Tibial nerve (tissue), 4 donors: ENCODE results near the gene MEF2C.

ENCODE experiments used
- EP300 ChIP-seq, 2 donors: sonication (generic); formaldehyde crosslinking; IDR thresholded peaks; one replicate each; pipeline ENCODE4 v1.6.1; 2017; ENCODE audit warnings: antibody characterized with exemption in 2 of 2, mild to moderate bottlenecking in 1 of 2
- POLR2A ChIP-seq, 2 donors: fragments of 450-650 bp; IDR thresholded peaks; one replicate each; pipeline ENCODE4 v1.6.1; 2017; ENCODE audit warnings: antibody characterized with exemption in 2 of 2, mild to moderate bottlenecking in 2 of 2, moderate library complexity in 2 of 2
- TF ChIP-seq, protein P1 (sequence below), 5 experiments: fragments of 200-600 bp in 3 of 5; fragments of 450-650 bp in 2 of 5; sonication (generic) in 3 of 5; IDR thresholded peaks; one replicate each; pipeline ENCODE4 v1.5.1; 2016 to 2019; ENCODE audit warnings: antibody characterized with exemption in 5 of 5, mild to moderate bottlenecking in 3 of 5, moderate library complexity in 2 of 5

DNA sequence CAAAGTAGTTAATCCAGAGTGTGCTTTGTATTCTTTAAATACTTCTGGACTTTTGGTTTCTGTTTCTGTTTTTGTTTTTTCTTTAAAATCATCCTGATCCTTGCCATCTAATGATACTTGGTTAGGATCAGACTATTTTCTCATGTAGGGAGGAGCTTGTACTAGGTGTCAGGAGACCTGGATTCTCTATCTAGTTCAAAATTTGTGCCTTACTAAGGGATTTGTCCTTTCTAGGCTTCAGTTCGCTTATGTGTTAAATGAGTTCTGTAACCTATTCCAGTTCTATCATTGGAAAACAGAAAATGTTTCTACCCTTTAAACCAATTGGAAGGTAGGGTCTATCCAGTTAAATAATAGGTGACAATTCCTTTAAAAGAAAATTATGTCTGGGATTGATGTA, 3.3 kb upstream of the MEF2C start:
- TF ChIP-seq POLR2A (IDR thresholded peaks at IDR 0.05) (no peak), EP300 (IDR thresholded peaks at IDR 0.05) (no peak)
- TF ChIP-seq, protein P1, sequence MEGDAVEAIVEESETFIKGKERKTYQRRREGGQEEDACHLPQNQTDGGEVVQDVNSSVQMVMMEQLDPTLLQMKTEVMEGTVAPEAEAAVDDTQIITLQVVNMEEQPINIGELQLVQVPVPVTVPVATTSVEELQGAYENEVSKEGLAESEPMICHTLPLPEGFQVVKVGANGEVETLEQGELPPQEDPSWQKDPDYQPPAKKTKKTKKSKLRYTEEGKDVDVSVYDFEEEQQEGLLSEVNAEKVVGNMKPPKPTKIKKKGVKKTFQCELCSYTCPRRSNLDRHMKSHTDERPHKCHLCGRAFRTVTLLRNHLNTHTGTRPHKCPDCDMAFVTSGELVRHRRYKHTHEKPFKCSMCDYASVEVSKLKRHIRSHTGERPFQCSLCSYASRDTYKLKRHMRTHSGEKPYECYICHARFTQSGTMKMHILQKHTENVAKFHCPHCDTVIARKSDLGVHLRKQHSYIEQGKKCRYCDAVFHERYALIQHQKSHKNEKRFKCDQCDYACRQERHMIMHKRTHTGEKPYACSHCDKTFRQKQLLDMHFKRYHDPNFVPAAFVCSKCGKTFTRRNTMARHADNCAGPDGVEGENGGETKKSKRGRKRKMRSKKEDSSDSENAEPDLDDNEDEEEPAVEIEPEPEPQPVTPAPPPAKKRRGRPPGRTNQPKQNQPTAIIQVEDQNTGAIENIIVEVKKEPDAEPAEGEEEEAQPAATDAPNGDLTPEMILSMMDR (IDR thresholded peaks at IDR 0.05): no peak
